Endometrium (tissue), 2 donors: Measurements from ENCODE around the gene IPO9.
"Not testable (repeated sequence)": the region's sequence is repeated elsewhere in the genome, so short reads cannot be mapped to it uniquely, and the experiment has no call there.

ENCODE experiments used
- FAIRE-seq: peaks from 2 replicates; lab custom pipeline; 2012; peaks lifted over from hg19 to GRCh38; lab: Jason Lieb, UNC
- donor health status: control.
- donor health status: control.

The IPO9 gene

GRCh38 chr1:201849372-201850052 lies 20.6 kb downstream of the IPO9 start:
- no peak for FAIRE-seq

- no peak for FAIRE-seq
Observed at GRCh38 chr1:201850053-201850397, 21.1 kb downstream of the IPO9 start.

GRCh38 chr1:201851949-201852348 lies 23.0 kb downstream of the IPO9 start:
- FAIRE-seq: no peak

- not testable (repeated sequence) for FAIRE-seq
Observed at GRCh38 chr1:201856722-201857121, 27.8 kb downstream of the IPO9 start.

GRCh38 chr1:201859424-201859823 lies 30.5 kb downstream of the IPO9 start:
- FAIRE-seq: no peak

- no peak for FAIRE-seq
Observed at GRCh38 chr1:201861448-201861847, 32.5 kb downstream of the IPO9 start.

GRCh38 chr1:201870397-201870796 lies 41.4 kb downstream of the IPO9 start:
- no peak for FAIRE-seq

GRCh38 chr1:201874672-201875071 lies 45.7 kb downstream of the IPO9 start:
- FAIRE-seq: no peak

- no peak for FAIRE-seq
Observed at GRCh38 chr1:201876148-201876818, 47.3 kb downstream of the IPO9 start.

- no peak for FAIRE-seq
Observed at GRCh38 chr1:201877877-201878401, 49.0 kb downstream of the IPO9 start.

GRCh38 chr1:201880928-201881571 lies 52.1 kb downstream of the IPO9 start:
- FAIRE-seq: no peak

GRCh38 chr1:201881617-201882016 lies 52.7 kb downstream of the IPO9 start:
- no peak for FAIRE-seq

- no peak for FAIRE-seq
Observed at GRCh38 chr1:201882665-201883132, 53.7 kb downstream of the IPO9 start.

GRCh38 chr1:201883266-201883665 lies 54.3 kb downstream of the IPO9 start:
- FAIRE-seq: no peak

- FAIRE-seq: no peak
Observed at GRCh38 chr1:201883786-201884185, 54.8 kb downstream of the IPO9 start.

GRCh38 chr1:201884425-201884824 lies 55.5 kb downstream of the IPO9 start:
- no peak for FAIRE-seq

- no peak for FAIRE-seq
Observed at GRCh38 chr1:201885531-201886075, 56.6 kb downstream of the IPO9 start.

GRCh38 chr1:201886103-201886885 lies 57.3 kb downstream of the IPO9 start:
- no peak for FAIRE-seq

GRCh38 chr1:201887116-201887866 lies 58.3 kb downstream of the IPO9 start:
- FAIRE-seq: no peak

- FAIRE-seq: no peak
Observed at GRCh38 chr1:201888282-201889089, 59.5 kb downstream of the IPO9 start, which contains the start of gene SHISA4. SHISA4 (plus strand) TSS chr1:201888898; CDS start chr1:201888995, 97 bp downstream.
